Uterus (tissue), 4 donors: ENCODE data around the gene EMC10. TPM values are rescaled to one million over a fixed set of nuclear protein-coding genes. Genes with fewer than 3 reads are reported as not detected.

ENCODE experiments used
- DNase-seq, 2 donors: peaks; one replicate each; pipeline ENCODE4 v3.0.0-alpha.2; 2019 to 2020
- H3K27ac ChIP-seq, 2 donors: fragments of 200-600 bp; sonication (generic); 1 replicate in 1 of 2; 2 replicates in 1 of 2; pipeline ENCODE4 v1.5.1; 2016 to 2018
- H3K27me3 ChIP-seq, 2 donors: fragments of 200-600 bp; sonication (generic); one replicate each; pipeline ENCODE4 v1.5.1; 2018 to 2019; ENCODE audit warnings: control low read depth in 1 of 2
- H3K36me3 ChIP-seq, 2 donors: fragments of 200-600 bp; sonication (generic); one replicate each; pipeline ENCODE4 v1.5.1; 2019; ENCODE audit warnings: control low read depth in 1 of 2
- H3K4me1 ChIP-seq, 2 donors: fragments of 200-600 bp; sonication (generic); one replicate each; pipeline ENCODE4 v1.5.1; 2018 to 2019; ENCODE audit warnings: control low read depth in 1 of 2
- H3K4me3 ChIP-seq, 2 donors: fragments of 200-600 bp; sonication (generic); 1 replicate in 1 of 2; 2 replicates in 1 of 2; pipeline ENCODE4 v1.5.1; 2018 to 2019; ENCODE audit warnings: mild to moderate bottlenecking in 1 of 2
- H3K9me3 ChIP-seq, 2 donors: fragments of 200-600 bp; sonication (generic); one replicate each; pipeline ENCODE4 v1.5.1; 2019; ENCODE audit warnings: control low read depth in 1 of 2
- POLR2A ChIP-seq, 2 donors: fragments of 450-650 bp; IDR thresholded peaks; one replicate each; pipeline ENCODE4 v1.6.1; 2016; ENCODE audit warnings: antibody characterized with exemption in 2 of 2, mild to moderate bottlenecking in 1 of 2, moderate library complexity in 1 of 2
- intact Hi-C: fragments of 100-400 bp; cut with DNase I; formaldehyde crosslinking; loops from one replicate; pipeline ENCODE4 v1.15.1; 2023; ENCODE audit warnings: low total_unique reads
- total RNA-seq, 4 donors: library from RNA; depleted of rRNA in 3 of 4; stranded (reverse); fragments of >200 nt in 3 of 4; gene quantifications; one replicate each; pipeline versions ENCODE4 v1.1.0 to v1.2.4, GENCODE V29; 2014 to 2023
- TF ChIP-seq, protein P1 (sequence below), 4 experiments: fragments of 200-600 bp in 2 of 4; fragments of 450-650 bp in 2 of 4; sonication (generic) in 2 of 4; IDR thresholded peaks; one replicate each; pipeline ENCODE4 v1.5.1; 2016 to 2019; ENCODE audit warnings: antibody characterized with exemption in 4 of 4, mild to moderate bottlenecking in 2 of 4, moderate library complexity in 1 of 4
- donor health status: DM: yes; HTN: yes; CAD: no.

The EMC10 gene
- total RNA-seq, 4 donors from 2014 or later = 30.5 to 121 (median 45.8) TPM

GRCh38 chr19:50482916-50483315 lies 6.6 kb downstream of the EMC10 start:
- no peak for DNase-seq
- Histone ChIP-seq H3K4me3 (no peak overlapping the region), H3K4me1 (no peaks in the 10 kb centered on the region), H3K27ac (no peak overlapping the region), H3K9me3 (no peaks in the 10 kb centered on the region), H3K36me3 (no peaks in the 10 kb centered on the region), H3K27me3 (peaks cover 0 to 9% of the 10 kb centered on the region in 2 donors)
- no peak for TF ChIP-seq POLR2A (IDR thresholded peaks at IDR 0.05)
- TF ChIP-seq, protein P1, sequence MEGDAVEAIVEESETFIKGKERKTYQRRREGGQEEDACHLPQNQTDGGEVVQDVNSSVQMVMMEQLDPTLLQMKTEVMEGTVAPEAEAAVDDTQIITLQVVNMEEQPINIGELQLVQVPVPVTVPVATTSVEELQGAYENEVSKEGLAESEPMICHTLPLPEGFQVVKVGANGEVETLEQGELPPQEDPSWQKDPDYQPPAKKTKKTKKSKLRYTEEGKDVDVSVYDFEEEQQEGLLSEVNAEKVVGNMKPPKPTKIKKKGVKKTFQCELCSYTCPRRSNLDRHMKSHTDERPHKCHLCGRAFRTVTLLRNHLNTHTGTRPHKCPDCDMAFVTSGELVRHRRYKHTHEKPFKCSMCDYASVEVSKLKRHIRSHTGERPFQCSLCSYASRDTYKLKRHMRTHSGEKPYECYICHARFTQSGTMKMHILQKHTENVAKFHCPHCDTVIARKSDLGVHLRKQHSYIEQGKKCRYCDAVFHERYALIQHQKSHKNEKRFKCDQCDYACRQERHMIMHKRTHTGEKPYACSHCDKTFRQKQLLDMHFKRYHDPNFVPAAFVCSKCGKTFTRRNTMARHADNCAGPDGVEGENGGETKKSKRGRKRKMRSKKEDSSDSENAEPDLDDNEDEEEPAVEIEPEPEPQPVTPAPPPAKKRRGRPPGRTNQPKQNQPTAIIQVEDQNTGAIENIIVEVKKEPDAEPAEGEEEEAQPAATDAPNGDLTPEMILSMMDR (IDR thresholded peaks at IDR 0.05) = no peak
- intact Hi-C loops = no loop called here

DNA sequence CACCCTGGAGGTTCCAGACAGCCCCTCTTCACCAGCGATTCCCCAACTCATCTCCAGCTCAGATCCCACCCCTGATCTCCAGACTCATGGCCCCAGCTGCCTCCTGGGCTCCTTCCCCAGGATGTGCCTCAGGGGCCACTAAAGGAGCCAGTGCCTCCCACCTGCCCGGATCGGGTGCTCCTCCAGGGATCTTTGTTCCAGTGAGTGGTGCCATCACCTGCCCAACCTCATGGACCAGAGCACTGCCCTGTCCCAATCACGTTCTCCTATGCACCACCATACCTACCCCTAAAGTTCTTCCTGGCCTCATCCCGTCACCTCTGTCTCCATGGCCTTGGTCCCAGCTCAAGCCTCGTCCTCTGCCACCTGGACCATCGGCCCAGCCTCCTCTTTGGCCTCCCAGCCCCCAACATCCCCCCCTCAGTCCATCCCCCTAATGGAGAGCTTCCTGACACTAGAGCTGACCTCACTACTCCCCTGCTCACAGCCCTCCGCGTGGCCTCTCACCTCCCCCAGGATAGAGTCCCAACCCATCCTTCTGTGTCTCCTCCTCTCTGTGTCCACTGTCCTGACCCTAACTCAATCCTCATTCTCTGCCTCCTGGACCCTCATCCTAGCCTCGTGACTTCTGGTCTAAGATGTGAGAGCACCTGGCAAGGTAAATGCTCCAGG lies 9.1 kb downstream of the EMC10 start:
- peaks cover 0 to 21% of the 10 kb centered on the region in 2 donors for H3K27me3 ChIP-seq
- no peak for TF ChIP-seq POLR2A (IDR thresholded peaks at IDR 0.05)
- TF ChIP-seq, protein P1 (IDR thresholded peaks at IDR 0.05) = no peak
- no peak for DNase-seq

GRCh38 chr19:50486823-50487515 lies 10.7 kb downstream of the EMC10 start:
- no peaks in the 10 kb centered on the region for H3K4me1 ChIP-seq
- intact Hi-C loops = no loop called here
- no peaks in the 10 kb centered on the region for H3K36me3 ChIP-seq
- peaks cover 0 to 21% of the 10 kb centered on the region in 2 donors for H3K27me3 ChIP-seq
- no peak overlapping the region for H3K4me3 ChIP-seq
- no peak for TF ChIP-seq POLR2A (IDR thresholded peaks at IDR 0.05)
- TF ChIP-seq, protein P1 (IDR thresholded peaks at IDR 0.05) = no peak
- no peaks in the 10 kb centered on the region for H3K9me3 ChIP-seq
- no peak overlapping the region for H3K27ac ChIP-seq
- no peak for DNase-seq

More for the DNA sequence above, 9.1 kb downstream of the EMC10 start:
- Histone ChIP-seq H3K4me3 (no peak overlapping the region), H3K9me3 (no peaks in the 10 kb centered on the region), H3K27ac (no peak overlapping the region), H3K36me3 (no peaks in the 10 kb centered on the region), H3K4me1 (no peaks in the 10 kb centered on the region)
- intact Hi-C loops = no loop called here

GRCh38 chr19:50488389-50489194 lies 12.3 kb downstream of the EMC10 start:
- no peak for DNase-seq
- no peaks in the 10 kb centered on the region for H3K36me3 ChIP-seq
- H3K27me3 ChIP-seq = peaks cover 0 to 21% of the 10 kb centered on the region in 2 donors
- H3K4me3 ChIP-seq = no peak overlapping the region
- no peak overlapping the region for H3K27ac ChIP-seq
- TF ChIP-seq, protein P1 (IDR thresholded peaks at IDR 0.05) = no peak
- TF ChIP-seq POLR2A (IDR thresholded peaks at IDR 0.05) = no peak
- no peaks in the 10 kb centered on the region for H3K9me3 ChIP-seq
- intact Hi-C loops = no loop called here
- H3K4me1 ChIP-seq = no peaks in the 10 kb centered on the region
